ENCODE results near the gene TMEM272.

TMEM272 gene

DNA sequence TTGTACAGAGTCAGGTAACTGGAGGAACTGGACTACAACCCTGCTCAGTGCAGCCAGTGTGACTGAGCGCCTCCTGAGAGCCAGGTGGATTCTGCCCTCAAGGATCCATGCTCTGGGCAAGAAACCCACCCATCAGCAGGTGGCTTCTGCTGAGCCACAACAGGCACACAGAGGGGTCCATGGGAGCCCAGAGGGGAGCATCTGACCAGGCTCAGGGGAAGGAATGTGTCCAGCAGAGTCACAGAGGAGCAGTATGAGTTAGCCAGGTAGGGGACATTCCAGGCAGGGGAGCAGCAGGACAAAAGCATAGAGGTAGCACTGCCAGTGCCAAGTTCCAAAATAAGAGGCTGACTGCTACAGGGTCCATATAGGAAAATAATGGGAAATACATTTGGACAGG lies 60.9 kb downstream of the TMEM272 start:
- Histone ChIP-seq H4K20me1 (no peaks in the 10 kb centered on the region), H3K27ac (no peak overlapping the region), H3K9me3 (no peaks in the 10 kb centered on the region), H3K36me3 (no peaks in the 10 kb centered on the region), H3K27me3 (no peaks in the 10 kb centered on the region), H3K9ac (no peak overlapping the region), H3K4me2 (no peak overlapping the region), H3K4me1 (0 out of 2 replicates have a peak, but pooled peaks cover 5% of the 10 kb centered on the region), H3K4me3 (no peak overlapping the region)
- TF ChIP-seq Cebpa-rat (IDR thresholded peaks at IDR 0.05): no peak

DNA sequence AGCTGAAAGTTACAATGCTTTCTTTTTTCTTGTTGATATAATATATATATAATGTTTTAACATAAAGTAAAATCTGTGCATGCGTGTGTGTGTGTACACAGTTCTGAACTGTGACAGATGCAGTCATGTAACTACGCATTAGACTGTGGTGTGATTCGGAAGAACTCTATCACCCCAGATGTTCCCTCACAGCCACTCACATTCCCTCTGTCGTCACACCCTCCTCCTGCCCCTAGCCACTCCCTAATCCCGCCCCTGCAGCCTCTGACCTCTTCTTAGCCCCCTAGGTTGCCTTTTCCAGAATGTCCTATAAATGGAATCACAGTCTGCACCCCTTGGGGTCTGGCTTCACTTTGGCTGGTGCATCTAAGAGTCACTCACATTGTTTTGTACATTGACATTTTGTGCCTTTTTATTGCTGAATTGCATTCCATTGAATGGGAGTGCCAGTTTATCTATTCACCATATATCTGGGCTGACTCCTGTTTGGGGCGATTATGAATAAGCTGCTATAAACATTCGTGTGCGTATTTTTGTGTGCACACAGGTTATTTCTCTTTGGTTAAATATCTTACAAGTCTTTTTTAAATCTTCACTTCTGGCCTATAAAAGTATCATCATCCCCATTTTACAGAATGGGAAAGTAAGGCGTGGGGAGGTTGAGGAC lies 61.4 kb downstream of the TMEM272 start:
- 0 out of 2 replicates have a peak, but pooled peaks cover 5% of the 10 kb centered on the region for H3K4me1 ChIP-seq
- H3K9ac ChIP-seq: no peak overlapping the region
- no peak overlapping the region for H3K27ac ChIP-seq
- H3K36me3 ChIP-seq: no peaks in the 10 kb centered on the region
- no peaks in the 10 kb centered on the region for H4K20me1 ChIP-seq
- no peaks in the 10 kb centered on the region for H3K9me3 ChIP-seq
- H3K4me2 ChIP-seq: no peak overlapping the region
- H3K4me3 ChIP-seq: no peak overlapping the region
- no peaks in the 10 kb centered on the region for H3K27me3 ChIP-seq
- no peak for TF ChIP-seq Cebpa-rat (IDR thresholded peaks at IDR 0.05)

DNA sequence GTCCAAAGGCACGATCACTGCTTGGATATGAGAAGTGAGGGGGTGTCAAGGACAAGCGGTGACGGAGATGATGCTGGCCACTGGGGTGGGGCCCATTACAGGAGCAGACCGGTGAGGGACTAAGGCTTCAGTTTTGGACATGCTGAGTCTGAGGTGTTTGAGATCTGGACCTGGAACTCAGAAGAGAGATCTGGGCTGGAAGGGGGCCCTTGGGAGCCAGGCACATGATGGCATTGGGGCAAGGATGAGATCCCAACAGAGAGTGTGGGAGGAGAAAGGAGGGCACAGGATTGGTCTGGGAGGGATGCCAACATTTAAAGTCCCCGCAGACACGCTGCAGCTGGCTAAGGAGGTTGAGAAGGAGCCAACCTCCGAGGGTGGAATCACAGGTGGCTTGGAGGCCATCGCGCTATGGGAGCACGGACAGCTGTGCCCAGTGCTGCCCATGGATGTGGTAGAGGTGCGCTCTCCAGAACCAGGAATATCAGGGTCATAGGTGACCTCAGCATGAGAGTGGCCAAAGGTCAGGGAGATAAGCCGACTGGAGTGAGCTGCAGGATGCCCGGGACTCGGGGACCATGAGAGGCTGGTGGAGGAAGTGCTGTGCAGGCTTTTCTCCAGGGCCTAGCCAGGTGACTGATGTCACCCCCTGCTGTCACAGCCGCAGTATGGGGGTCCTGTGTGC lies 62.8 kb downstream of the TMEM272 start:
- H3K9ac ChIP-seq: no peak overlapping the region
- no peak overlapping the region for H3K27ac ChIP-seq
- no peaks in the 10 kb centered on the region for H3K36me3 ChIP-seq
- H3K4me1 ChIP-seq: 0 out of 2 replicates have a peak, but pooled peaks cover 5% of the 10 kb centered on the region
- TF ChIP-seq Cebpa-rat (IDR thresholded peaks at IDR 0.05): no peak
- H3K4me3 ChIP-seq: no peak overlapping the region
- H3K27me3 ChIP-seq: no peaks in the 10 kb centered on the region
- H4K20me1 ChIP-seq: no peaks in the 10 kb centered on the region
- no peaks in the 10 kb centered on the region for H3K9me3 ChIP-seq
- no peak overlapping the region for H3K4me2 ChIP-seq

DNA sequence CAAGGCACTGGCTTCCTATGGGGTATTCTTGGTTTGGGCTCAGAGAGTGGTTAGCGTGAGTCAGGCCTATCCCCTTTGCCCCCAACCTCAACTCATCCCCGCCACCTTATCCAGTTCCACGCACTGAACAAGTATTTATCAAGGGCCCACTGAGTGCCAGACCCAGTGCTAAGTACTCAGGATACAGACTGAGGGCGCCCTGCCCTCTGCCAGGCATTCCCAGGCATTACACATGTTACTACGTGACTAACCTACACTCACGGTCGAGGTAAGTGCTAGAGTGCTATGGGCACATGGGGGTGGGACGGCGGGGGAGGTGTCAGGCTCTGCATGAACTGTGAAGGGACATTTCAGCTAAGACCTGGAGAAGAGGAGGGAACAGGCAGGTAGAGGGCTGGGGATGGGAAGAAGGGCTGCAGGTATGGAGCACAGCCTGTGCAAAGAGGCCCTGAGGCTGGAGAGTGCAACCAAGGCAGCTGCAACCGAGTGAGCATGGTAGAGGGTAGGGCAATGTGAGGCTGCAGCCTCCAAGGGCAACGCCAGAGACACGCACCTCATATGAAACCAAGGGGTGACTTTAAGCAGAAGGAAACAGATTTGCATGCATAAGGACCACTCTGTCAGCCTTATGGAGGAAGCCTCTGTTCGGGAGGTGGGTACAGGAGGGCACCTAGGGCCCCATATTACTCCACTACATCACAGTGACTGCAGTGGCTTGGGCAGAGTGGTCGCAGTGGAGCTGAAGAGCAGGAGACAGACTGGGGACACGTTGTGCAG lies 63.5 kb downstream of the TMEM272 start:
- no peak for TF ChIP-seq Cebpa-rat (IDR thresholded peaks at IDR 0.05)
- H3K4me2 ChIP-seq: no peak overlapping the region
- no peak overlapping the region for H3K4me3 ChIP-seq

DNA sequence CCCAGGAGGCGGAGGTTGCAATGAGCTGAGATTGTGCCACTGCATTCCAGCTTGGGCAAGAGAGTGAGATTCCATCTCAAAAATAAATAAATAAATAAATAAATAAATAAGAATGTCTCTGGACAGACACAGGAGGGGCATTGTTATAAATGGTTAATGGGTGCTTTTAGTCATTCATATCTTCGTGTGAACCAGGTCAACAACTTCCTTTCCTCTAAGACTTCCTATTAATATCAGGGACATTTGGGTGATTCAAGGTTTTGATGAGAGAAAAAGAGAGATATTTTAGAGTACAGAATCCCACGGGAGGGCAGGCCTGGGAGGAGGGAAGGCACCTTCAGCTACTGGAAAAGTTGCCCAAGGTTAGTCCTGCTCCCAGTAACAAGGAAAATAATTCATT lies 64.9 kb downstream of the TMEM272 start:
- no peak overlapping the region for H3K27ac ChIP-seq
- H3K4me2 ChIP-seq: no peak overlapping the region
- no peaks in the 10 kb centered on the region for H3K27me3 ChIP-seq
- H3K9me3 ChIP-seq: no peaks in the 10 kb centered on the region
- no peak overlapping the region for H3K4me3 ChIP-seq
- 0 out of 2 replicates have a peak, but pooled peaks cover 5% of the 10 kb centered on the region for H3K4me1 ChIP-seq
- TF ChIP-seq Cebpa-rat (IDR thresholded peaks at IDR 0.05): no peak
- H3K9ac ChIP-seq: no peak overlapping the region
- no peaks in the 10 kb centered on the region for H3K36me3 ChIP-seq
- H4K20me1 ChIP-seq: no peaks in the 10 kb centered on the region

More for the DNA sequence above, 63.5 kb downstream of the TMEM272 start:
- H3K9ac ChIP-seq: no peak overlapping the region
- H3K27me3 ChIP-seq: no peaks in the 10 kb centered on the region
- no peaks in the 10 kb centered on the region for H3K36me3 ChIP-seq
- H3K9me3 ChIP-seq: no peaks in the 10 kb centered on the region
- 0 out of 2 replicates have a peak, but pooled peaks cover 5% of the 10 kb centered on the region for H3K4me1 ChIP-seq
- H4K20me1 ChIP-seq: no peaks in the 10 kb centered on the region
- no peak overlapping the region for H3K27ac ChIP-seq

DNA sequence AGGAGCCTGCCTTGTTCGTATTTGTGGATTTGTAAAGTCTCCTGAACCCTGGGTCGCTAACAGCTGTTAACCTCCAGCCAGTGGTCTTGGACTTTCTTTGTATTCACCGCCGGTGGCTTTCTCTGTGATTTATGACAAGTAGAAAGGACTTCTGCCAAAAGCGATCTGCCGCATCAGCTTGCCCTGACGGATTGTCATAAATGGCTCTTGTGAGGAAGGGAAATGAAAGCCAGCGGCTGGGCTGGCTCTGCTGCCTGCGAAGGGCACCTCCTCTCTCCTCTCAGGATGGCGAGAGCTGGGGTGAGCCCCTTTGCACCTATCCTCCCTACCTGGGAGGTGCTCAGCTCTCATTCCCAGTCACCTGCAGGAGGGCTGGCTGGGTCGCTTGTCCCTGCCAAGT lies 66.6 kb downstream of the TMEM272 start:
- Histone ChIP-seq H3K4me1 (0 out of 2 replicates have a peak, but pooled peaks cover 5% of the 10 kb centered on the region), H3K4me2 (no peak overlapping the region), H3K4me3 (no peak overlapping the region)

DNA sequence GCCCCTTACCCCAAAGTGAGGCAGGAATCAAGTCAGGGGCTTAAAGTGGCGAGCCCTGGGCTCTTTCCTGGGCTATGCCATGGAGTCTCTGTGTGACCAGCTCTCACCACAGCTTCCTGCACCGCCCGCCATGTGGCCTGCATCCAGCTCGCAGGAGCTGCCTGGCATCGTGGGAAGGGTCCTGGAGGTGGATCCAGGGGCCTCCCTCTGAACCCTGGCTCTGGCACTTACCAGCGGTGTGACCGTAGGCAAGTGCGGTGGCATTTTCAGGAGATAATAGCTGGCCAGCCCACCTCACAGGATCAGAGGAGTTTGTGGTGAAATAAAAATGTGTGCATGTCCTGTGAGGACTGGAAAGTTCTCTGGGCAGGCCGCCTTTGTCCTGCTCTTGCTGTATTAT lies 67.1 kb downstream of the TMEM272 start:
- H3K27ac ChIP-seq: no peak overlapping the region
- 0 out of 2 replicates have a peak, but pooled peaks cover 5% of the 10 kb centered on the region for H3K4me1 ChIP-seq
- no peak overlapping the region for H3K4me2 ChIP-seq
- H3K9me3 ChIP-seq: no peaks in the 10 kb centered on the region
- no peak for TF ChIP-seq Cebpa-rat (IDR thresholded peaks at IDR 0.05)
- H3K9ac ChIP-seq: no peak overlapping the region
- no peak overlapping the region for H3K4me3 ChIP-seq
- no peaks in the 10 kb centered on the region for H4K20me1 ChIP-seq
- no peaks in the 10 kb centered on the region for H3K36me3 ChIP-seq
- no peaks in the 10 kb centered on the region for H3K27me3 ChIP-seq

More for the DNA sequence above, 66.6 kb downstream of the TMEM272 start:
- Histone ChIP-seq H4K20me1 (no peaks in the 10 kb centered on the region), H3K9ac (no peak overlapping the region), H3K9me3 (no peaks in the 10 kb centered on the region), H3K27me3 (no peaks in the 10 kb centered on the region), H3K27ac (no peak overlapping the region), H3K36me3 (no peaks in the 10 kb centered on the region)
- TF ChIP-seq Cebpa-rat (IDR thresholded peaks at IDR 0.05): no peak

DNA sequence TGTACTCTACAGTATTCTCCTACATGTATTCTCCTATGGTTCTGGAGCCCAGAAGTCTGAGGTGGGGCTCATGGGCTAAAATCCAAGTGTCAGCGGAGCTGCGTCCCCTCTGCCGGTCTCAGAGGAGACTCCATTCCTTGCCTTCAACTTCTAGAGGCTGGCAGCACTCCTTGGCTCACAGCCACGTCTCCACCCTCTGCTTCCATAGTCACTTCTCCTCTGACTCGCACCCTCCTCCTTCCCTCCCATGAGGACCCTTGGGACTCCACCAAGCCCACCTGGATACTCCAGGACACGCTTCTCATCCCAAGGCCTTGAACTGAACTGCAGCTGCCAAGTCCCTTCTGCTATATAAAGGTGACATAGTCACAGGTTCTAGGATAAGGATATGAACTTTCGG lies 68.8 kb downstream of the TMEM272 start:
- H3K4me2 ChIP-seq: no peak overlapping the region
- no peak overlapping the region for H3K9ac ChIP-seq
- H3K27ac ChIP-seq: no peak overlapping the region
- no peak overlapping the region for H3K4me3 ChIP-seq
- TF ChIP-seq Cebpa-rat (IDR thresholded peaks at IDR 0.05): no peak
- no peaks in the 10 kb centered on the region for H4K20me1 ChIP-seq
- no peaks in the 10 kb centered on the region for H3K27me3 ChIP-seq
- no peaks in the 10 kb centered on the region for H3K9me3 ChIP-seq
- H3K4me1 ChIP-seq: 0 out of 2 replicates have a peak, but pooled peaks cover 5% of the 10 kb centered on the region
- no peaks in the 10 kb centered on the region for H3K36me3 ChIP-seq

DNA sequence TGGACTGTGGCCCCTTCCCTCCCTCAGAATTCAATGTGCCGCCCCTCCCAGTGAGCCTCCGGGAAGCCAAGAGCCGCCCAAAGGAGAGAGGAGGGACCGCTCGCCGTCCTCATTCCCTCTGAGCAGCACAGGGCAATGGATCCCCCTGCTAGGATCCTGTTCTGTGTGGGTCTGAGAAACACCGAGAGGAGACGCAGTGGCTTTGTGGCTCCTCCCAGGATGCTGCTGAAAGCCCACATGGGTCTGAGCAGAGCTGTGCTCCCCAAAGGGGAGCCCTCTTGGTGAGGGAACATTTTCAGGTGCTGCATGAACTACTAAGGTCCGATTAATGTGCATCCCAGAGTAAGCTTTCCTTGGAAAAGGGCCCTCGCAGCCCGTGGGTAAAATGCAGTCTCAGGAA lies 71.5 kb downstream of the TMEM272 start:
- no peak for TF ChIP-seq Cebpa-rat (IDR thresholded peaks at IDR 0.05)
- no peak overlapping the region for H3K4me2 ChIP-seq
- no peaks in the 10 kb centered on the region for H3K4me1 ChIP-seq
- no peaks in the 10 kb centered on the region for H3K27me3 ChIP-seq
- H3K9me3 ChIP-seq: no peaks in the 10 kb centered on the region
- H3K9ac ChIP-seq: no peak overlapping the region
- no peak overlapping the region for H3K4me3 ChIP-seq
- no peaks in the 10 kb centered on the region for H4K20me1 ChIP-seq
- H3K27ac ChIP-seq: no peak overlapping the region
- H3K36me3 ChIP-seq: no peaks in the 10 kb centered on the region

DNA sequence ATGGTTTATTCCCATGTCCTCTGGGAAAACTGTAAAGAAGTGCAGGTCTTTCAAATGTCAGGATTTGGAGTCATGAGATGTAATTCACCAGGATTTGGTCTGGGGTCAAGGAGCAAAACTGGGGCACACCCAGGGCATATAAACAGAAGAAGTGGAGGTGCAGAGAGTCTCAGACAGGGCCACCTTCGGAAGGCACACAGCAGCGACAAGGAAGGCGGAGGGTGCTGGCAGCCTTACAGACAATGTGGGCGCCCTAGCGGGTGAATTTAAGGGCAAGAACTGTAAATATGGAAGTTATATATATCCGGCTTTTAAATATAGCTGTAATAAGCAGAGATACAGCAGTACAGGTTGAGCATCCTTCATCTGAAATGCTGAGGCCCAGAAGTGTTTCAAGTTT lies 72.2 kb downstream of the TMEM272 start:
- no peak overlapping the region for H3K27ac ChIP-seq
- H3K4me1 ChIP-seq: no peaks in the 10 kb centered on the region
- no peak overlapping the region for H3K9ac ChIP-seq
- no peaks in the 10 kb centered on the region for H3K9me3 ChIP-seq
- no peak overlapping the region for H3K4me2 ChIP-seq
- TF ChIP-seq Cebpa-rat (IDR thresholded peaks at IDR 0.05): no peak
- no peak overlapping the region for H3K4me3 ChIP-seq
- no peaks in the 10 kb centered on the region for H3K27me3 ChIP-seq
- H3K36me3 ChIP-seq: no peaks in the 10 kb centered on the region
- no peaks in the 10 kb centered on the region for H4K20me1 ChIP-seq

Data from BLaER1 (cell line).